Transverse colon (tissue), 4 donors: ENCODE measurements around the gene PAPOLA. TPM values are rescaled to one million over a fixed set of nuclear protein-coding genes. Genes with fewer than 3 reads are reported as not detected.
A peak's percentile ranks its signal among the peaks of the same experiment; 100 is the strongest.

Source experiments
- DNase-seq: peaks from one replicate; pipeline ENCODE4 v3.0.0-alpha.2; 2019
- H3K27ac ChIP-seq, 4 donors: fragments of 200-600 bp; sonication (generic); 2 replicates each; pipeline ENCODE4 v1.5.1; 2016 to 2018; ENCODE audit warnings: inconsistent platforms in 4 of 4
- H3K27me3 ChIP-seq: fragments of 200-600 bp; sonication (generic); 2 replicates; pipeline ENCODE4 v1.5.1; 2017; ENCODE audit warnings: inconsistent platforms
- H3K36me3 ChIP-seq, 4 donors: fragments of 200-600 bp; sonication (generic); 2 replicates each; pipeline ENCODE4 v1.5.1; 2017 to 2019; ENCODE audit warnings: inconsistent platforms in 4 of 4
- H3K4me1 ChIP-seq, 4 donors: fragments of 200-600 bp; sonication (generic); 2 replicates each; pipeline ENCODE4 v1.5.1; 2017 to 2020; ENCODE audit warnings: inconsistent platforms in 4 of 4
- H3K4me3 ChIP-seq, 4 donors: fragments of 200-600 bp; sonication (generic); 1 replicate in 1 of 4; 2 replicates in 3 of 4; pipeline versions ENCODE4 v1.5.1 to v1.6.1; 2017 to 2019; ENCODE audit warnings: inconsistent platforms in 4 of 4
- H3K9me3 ChIP-seq, 2 donors: fragments of 200-600 bp; sonication (generic); 2 replicates each; pipeline ENCODE4 v1.5.1; 2017 to 2019; ENCODE audit warnings: inconsistent platforms in 2 of 2
- CTCF ChIP-seq, 5 experiments: fragments of 200-600 bp in 3 of 5; fragments of 450-650 bp in 2 of 5; sonication (generic) in 3 of 5; IDR thresholded peaks; 1 replicate in 2 of 5; 2 replicates in 3 of 5; pipeline ENCODE4 v1.5.1; 2016 to 2017; ENCODE audit warnings: antibody characterized with exemption in 5 of 5, inconsistent platforms in 3 of 5, mild to moderate bottlenecking in 2 of 5, moderate library complexity in 1 of 5
- EP300 ChIP-seq: sonication (generic); formaldehyde crosslinking; IDR thresholded peaks from one replicate; pipeline ENCODE4 v1.6.1; 2017; ENCODE audit warnings: antibody characterized with exemption, low read depth
- POLR2A ChIP-seq: fragments of 450-650 bp; IDR thresholded peaks from one replicate; pipeline ENCODE4 v1.6.1; 2016; ENCODE audit warnings: antibody characterized with exemption, mild to moderate bottlenecking, moderate library complexity
- POLR2AphosphoS5 ChIP-seq, 3 donors: sonication (generic); formaldehyde crosslinking; IDR thresholded peaks; one replicate each; pipeline ENCODE4 v1.6.1; 2016; ENCODE audit warnings: antibody characterized with exemption in 3 of 3
- WGBS, 2 donors: methylation state at CpG; one replicate each; pipeline ENCODE4 v1.1.5; 2018; ENCODE audit warnings: low coverage in 1 of 2; 5-methylcytosine and 5-hydroxymethylcytosine counted together
- in situ Hi-C, 4 donors: fragments of 200-750 bp; cut with MboI; loops; one replicate each; pipeline versions ENCODE4 v1.15.0 to v1.15.1; 2017; ENCODE audit warnings: low sequenced_read_pairs in 3 of 4, low pct_ligation_motif_present in 1 of 4, low pct_unique_long_range_greater_than_20kb in 1 of 4
- intact Hi-C: fragments of 100-400 bp; cut with DNase I; formaldehyde crosslinking; loops from one replicate; pipeline ENCODE4 v1.15.1; 2023; ENCODE audit warnings: low total_unique reads
- total RNA-seq, 4 donors: library from RNA; depleted of rRNA; stranded (reverse); fragments of >200 nt; gene quantifications; one replicate each; pipeline ENCODE4 v1.1.0, GENCODE V29; 2016

Gene PAPOLA
- total RNA-seq, 4 donors from 2014 or later: 166 to 231 (median 193) TPM

DNA sequence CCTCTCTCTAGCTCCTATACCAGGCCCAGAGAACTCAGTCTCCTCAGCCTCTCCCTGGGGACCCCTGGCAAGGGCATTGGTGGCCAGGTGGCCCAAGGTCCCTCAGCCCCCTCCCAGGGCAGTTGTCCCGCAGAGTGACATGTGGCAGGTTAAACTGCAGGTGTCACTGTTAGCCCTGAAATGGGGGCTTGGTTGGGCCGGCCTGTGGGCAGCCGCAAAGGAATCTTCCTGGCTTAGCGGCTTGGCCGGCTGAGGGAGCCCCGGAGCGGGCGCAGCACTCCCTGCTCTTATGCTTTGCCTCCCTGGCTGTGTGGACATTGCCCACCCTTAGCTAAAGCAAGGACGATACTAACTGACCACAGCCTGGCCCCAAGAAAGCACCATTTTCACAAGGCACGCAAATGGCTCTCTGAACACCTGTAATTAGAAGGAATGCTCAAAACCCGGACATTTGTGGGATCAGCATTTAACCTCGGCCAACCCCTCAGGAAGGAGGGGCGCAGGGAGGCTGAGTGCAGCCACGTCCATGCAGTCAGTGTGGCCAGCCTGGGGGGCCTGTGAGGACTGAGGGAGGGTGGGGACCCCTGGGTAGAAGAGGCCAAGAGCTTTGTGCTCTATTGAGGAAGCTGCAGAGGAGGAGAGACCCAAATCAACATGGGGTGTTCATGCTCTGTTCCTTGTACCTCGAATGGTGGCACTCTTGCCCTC lies 82.2 kb downstream of the PAPOLA start:
- Histone ChIP-seq H3K27ac (no peak overlapping the region), H3K4me3 (no peak overlapping the region), H3K36me3 (no peaks in the 10 kb centered on the region), H3K4me1 (no peaks in the 10 kb centered on the region), H3K9me3 (no peaks in the 10 kb centered on the region), H3K27me3 (peaks cover 50% of the 10 kb centered on the region)
- intact Hi-C loops: loop anchor here (10.0 kb wide), 1 partner anchor 150 kb away; no protein-coding TSS in a partner anchor
- TF ChIP-seq CTCF (IDR thresholded peaks at IDR 0.05) (peak in 3 of 5 experiments; percentile 7 to 16 (median 11)), POLR2A (no peak)
- 22% methylated on average over 14 of the region's 15 CpGs; no CpG with 5 or more reads in 1 of the 2 donors for WGBS, 2 donors
- in situ Hi-C loops: no loop called here
- peak; percentile 27 for DNase-seq

DNA sequence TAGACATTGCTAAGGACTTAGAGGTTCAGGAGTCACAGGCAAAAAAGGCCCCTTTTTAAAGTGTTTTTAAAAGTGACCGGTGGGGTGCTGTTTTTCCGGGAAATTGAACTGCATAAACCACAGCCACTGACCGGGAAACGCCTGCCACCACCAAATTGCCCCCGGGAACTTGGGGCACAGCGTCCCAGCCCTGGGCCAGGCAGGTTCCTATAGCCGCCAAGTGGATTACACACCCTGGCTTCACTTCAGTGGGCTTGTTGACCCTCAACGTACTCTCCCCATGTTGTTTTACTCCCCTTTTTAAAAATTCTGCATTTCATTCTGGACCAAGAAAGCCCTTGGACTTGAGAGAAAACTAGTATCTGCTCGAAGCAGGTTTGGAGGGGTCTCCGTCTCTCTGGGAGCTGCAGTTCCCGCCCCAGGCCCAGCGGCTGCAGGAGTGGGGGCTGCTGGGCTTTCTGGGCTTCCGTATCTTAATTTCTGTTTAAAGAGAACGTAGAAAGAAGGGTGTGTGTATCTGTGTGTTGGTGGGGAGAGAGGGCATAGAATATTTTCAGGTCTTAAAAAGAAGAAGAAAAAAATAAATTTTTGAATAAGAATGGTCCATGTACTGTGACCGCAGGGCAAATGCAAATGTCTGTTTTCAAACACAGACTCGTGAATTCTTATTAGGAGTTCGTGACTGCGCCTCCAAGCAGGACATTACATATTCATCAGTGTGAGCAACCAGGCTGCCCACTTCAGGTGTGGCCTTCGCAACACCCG lies 82.9 kb downstream of the PAPOLA start:
- DNase-seq: no peak
- H3K27me3 ChIP-seq: peaks cover 50% of the 10 kb centered on the region

DNA sequence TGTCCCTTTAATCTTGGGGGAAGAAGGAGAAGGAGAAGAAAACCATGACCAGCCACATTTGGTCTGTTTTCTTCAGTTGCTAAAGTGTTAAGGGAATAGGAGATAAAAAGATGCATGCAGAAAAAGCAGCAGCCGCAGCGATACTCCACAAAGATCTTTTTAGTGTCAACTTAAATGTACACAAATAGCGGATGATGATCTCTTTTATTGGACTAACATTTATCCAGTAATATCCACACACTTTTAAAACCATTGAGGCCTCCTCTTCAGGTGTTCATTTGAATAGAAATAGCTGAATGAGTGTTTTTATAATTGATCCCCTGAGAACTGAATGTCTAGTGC lies 83.5 kb downstream of the PAPOLA start:
- Histone ChIP-seq H3K36me3 (no peaks in the 10 kb centered on the region), H3K4me1 (no peaks in the 10 kb centered on the region), H3K27me3 (peaks cover 50% of the 10 kb centered on the region), H3K9me3 (no peaks in the 10 kb centered on the region), H3K4me3 (no peak overlapping the region), H3K27ac (no peak overlapping the region)
- intact Hi-C loops: loop anchor here (10.0 kb wide), 1 partner anchor 149 kb away; no protein-coding TSS in a partner anchor
- TF ChIP-seq POLR2AphosphoS5 (IDR thresholded peaks at IDR 0.05) (no peak), EP300 (no peak), CTCF (IDR thresholded peaks at IDR 0.05) (no peak)
- in situ Hi-C loops: no loop called here
- 64 to 87% methylated on average over 3 of the region's 3 CpGs for WGBS, 2 donors
- DNase-seq: no peak

More for the DNA sequence above, 82.9 kb downstream of the PAPOLA start:
- Histone ChIP-seq H3K27ac (no peak overlapping the region), H3K4me3 (no peak overlapping the region), H3K9me3 (no peaks in the 10 kb centered on the region), H3K36me3 (no peaks in the 10 kb centered on the region), H3K4me1 (no peaks in the 10 kb centered on the region)
- in situ Hi-C loops: no loop called here
- WGBS, 2 donors: 75 to 80% methylated on average over 12 to 20 of the region's 20 CpGs
- TF ChIP-seq POLR2AphosphoS5 (IDR thresholded peaks at IDR 0.05) (no peak), CTCF (IDR thresholded peaks at IDR 0.05) (no peak), EP300 (no peak), POLR2A (no peak)
- intact Hi-C loops: loop anchor here (10.0 kb wide), 1 partner anchor 150 kb away; no protein-coding TSS in a partner anchor

DNA sequence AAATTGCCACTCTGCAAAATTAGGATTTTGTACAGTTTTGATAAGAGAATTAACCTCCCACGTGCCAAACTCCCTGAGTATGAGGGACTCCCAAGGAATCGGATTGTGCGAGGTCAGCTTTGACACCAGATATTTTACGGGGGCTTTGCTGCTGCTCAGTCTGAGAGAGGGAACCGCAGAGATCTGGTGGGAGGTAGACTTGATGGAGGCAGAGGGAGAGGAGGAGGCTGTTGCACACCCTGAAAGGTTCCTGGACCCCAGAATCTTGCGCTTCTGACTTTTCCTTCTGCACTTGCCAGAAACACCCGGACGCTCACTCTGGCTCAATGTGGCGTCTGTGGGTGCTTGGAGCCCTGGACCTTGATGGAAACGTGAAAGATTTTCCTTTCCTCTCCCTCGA lies 83.9 kb downstream of the PAPOLA start:
- Histone ChIP-seq H3K27me3 (peaks cover 50% of the 10 kb centered on the region), H3K4me1 (no peaks in the 10 kb centered on the region), H3K36me3 (no peaks in the 10 kb centered on the region), H3K9me3 (no peaks in the 10 kb centered on the region), H3K4me3 (no peak overlapping the region), H3K27ac (no peak overlapping the region)
- in situ Hi-C loops: no loop called here
- intact Hi-C loops: loop anchor here (10.0 kb wide), 1 partner anchor 149 kb away; no protein-coding TSS in a partner anchor
- DNase-seq: no peak
- 57 to 70% methylated on average over 3 to 11 of the region's 11 CpGs for WGBS, 2 donors
- no peak for TF ChIP-seq EP300
- TF ChIP-seq CTCF (IDR thresholded peaks at IDR 0.05): no peak
- no peak for TF ChIP-seq POLR2AphosphoS5 (IDR thresholded peaks at IDR 0.05)
- TF ChIP-seq POLR2A: no peak
